Measurements from ENCODE around the gene SLC9A2.

SLC9A2 gene

GRCh38 chr2:102632380-102633175 is 13.2 kb downstream of the SLC9A2 start:
- ChIA-PET CTCF (interaction anchor here (0.7 kb wide), 1 partner anchor 17 kb away, joined by 3 read pairs; no protein-coding TSS in a partner anchor), POLR2A (no interaction called here)
- no peak for TF ChIP-seq CTCF (IDR thresholded peaks at IDR 0.05; ENCODE audit: control extremely low read depth, extremely low read depth, low read depth, missing control alignments)
- DNase-seq (ENCODE audit: extremely low spot score) = no peak

- no peak for TF ChIP-seq CTCF (IDR thresholded peaks at IDR 0.05; ENCODE audit: control extremely low read depth, extremely low read depth, low read depth, missing control alignments)
- DNase-seq (ENCODE audit: extremely low spot score) = no peak
- POLR2A ChIA-PET = no interaction called here
Measured at GRCh38 chr2:102634831-102635241, 15.5 kb downstream of the SLC9A2 start.

GRCh38 chr2:102635317-102635716 is 16.0 kb downstream of the SLC9A2 start:
- ChIA-PET POLR2A (no interaction called here), CTCF (interaction anchor here (1.4 kb wide), 1 partner anchor 12 kb away, joined by 3 read pairs; no protein-coding TSS in a partner anchor)
- no peak for TF ChIP-seq CTCF (IDR thresholded peaks at IDR 0.05; ENCODE audit: control extremely low read depth, extremely low read depth, low read depth, missing control alignments)

More at GRCh38 chr2:102634831-102635241, 15.5 kb downstream of the SLC9A2 start:
- CTCF ChIA-PET = interaction anchor here (0.7 to 1.4 kb wide), 2 partner anchors 11 to 615 kb away, joined by 3 read pairs; no protein-coding TSS in a partner anchor

GRCh38 chr2:102636283-102636907 is 17.0 kb downstream of the SLC9A2 start:
- POLR2A ChIA-PET = no interaction called here
- no peak for DNase-seq (ENCODE audit: extremely low spot score)

More at GRCh38 chr2:102635317-102635716, 16.0 kb downstream of the SLC9A2 start:
- no peak for DNase-seq (ENCODE audit: extremely low spot score)

GRCh38 chr2:102637358-102637757 is 18.0 kb downstream of the SLC9A2 start:
- ChIA-PET POLR2A (no interaction called here), CTCF (interaction anchor here (0.6 to 2.3 kb wide), 5 partner anchors 15 to 170 kb away, joined by 3 to 8 read pairs (median 4); no protein-coding TSS in a partner anchor)
- TF ChIP-seq CTCF (IDR thresholded peaks at IDR 0.05; ENCODE audit: control extremely low read depth, extremely low read depth, low read depth, missing control alignments) = no peak
- DNase-seq (ENCODE audit: extremely low spot score) = no peak

More at GRCh38 chr2:102636283-102636907, 17.0 kb downstream of the SLC9A2 start:
- CTCF ChIA-PET = interaction anchor here (1.1 to 2.3 kb wide), 5 partner anchors 9 to 21 kb away, joined by 3 to 8 read pairs (median 5); no protein-coding TSS in a partner anchor
- no peak for TF ChIP-seq CTCF (IDR thresholded peaks at IDR 0.05; ENCODE audit: control extremely low read depth, extremely low read depth, low read depth, missing control alignments)

- no peak for DNase-seq (ENCODE audit: extremely low spot score)
- CTCF ChIA-PET = interaction anchor here (0.6 to 1.8 kb wide), 6 partner anchors 12 to 201 kb away, joined by 3 to 8 read pairs (median 3); no protein-coding TSS in a partner anchor
- POLR2A ChIA-PET = no interaction called here
- no peak for TF ChIP-seq CTCF (IDR thresholded peaks at IDR 0.05; ENCODE audit: control extremely low read depth, extremely low read depth, low read depth, missing control alignments)
Measured at GRCh38 chr2:102639429-102639828, 20.1 kb downstream of the SLC9A2 start.

Measured in GM10248 (cell line).